Calu3 (cell line): ENCODE data around the gene PPARG. TPM values are rescaled to one million over a fixed set of nuclear protein-coding genes. Genes with fewer than 3 reads are reported as not detected.
"Not testable (repeated sequence)": the region's sequence is repeated elsewhere in the genome, so short reads cannot be mapped to it uniquely, and the experiment has no call there.

Source experiments
- BruUV-seq: library from RNA; stranded (reverse); fragments of 400-500 nt; replicated peaks from 2 replicates; lab custom pipeline; 2021; lab: Mats Ljungman, UMichigan
- CTCF ChIA-PET: fragments of 300-600 bp; sonication (Branson Sonifier 250); formaldehyde crosslinking; loops from one replicate; lab custom pipeline; 2022; ENCODE audit warnings: antibody characterized with exemption; lab: Charles Lee
- DNase-seq: peaks from one replicate; pipeline ENCODE4 v3.0.0; 2022
- H3K27ac Mint-ChIP-seq: one replicate; pipeline ENCODE4 v1.8.0; 2022; ENCODE audit warnings: mixed read lengths; ENCODE audit not compliant: unreplicated experiment
- H3K27me3 Mint-ChIP-seq: one replicate; pipeline ENCODE4 v1.8.0; 2022; ENCODE audit warnings: mixed read lengths; ENCODE audit not compliant: unreplicated experiment
- H3K36me3 Mint-ChIP-seq: one replicate; pipeline ENCODE4 v1.8.0; 2022; ENCODE audit warnings: mild to moderate bottlenecking, moderate library complexity, mixed read lengths; ENCODE audit not compliant: insufficient read depth, unreplicated experiment
- H3K4me1 Mint-ChIP-seq: one replicate; pipeline ENCODE4 v1.8.0; 2022; ENCODE audit warnings: mild to moderate bottlenecking, low read depth, mixed read lengths; ENCODE audit not compliant: unreplicated experiment
- H3K4me3 Mint-ChIP-seq: one replicate; pipeline ENCODE4 v1.8.0; 2022; ENCODE audit warnings: mild to moderate bottlenecking, low read depth, moderate library complexity, mixed read lengths; ENCODE audit not compliant: unreplicated experiment
- H3K9me3 Mint-ChIP-seq: one replicate; pipeline ENCODE4 v1.8.0; 2022; ENCODE audit warnings: low read depth, mixed read lengths; ENCODE audit not compliant: unreplicated experiment
- CTCF ChIP-seq: fragments of 200-600 bp; IDR thresholded peaks from one replicate; pipeline ENCODE4 v1.8.0; 2022; ENCODE audit warnings: antibody characterized with exemption; ENCODE audit not compliant: unreplicated experiment
- intact Hi-C: fragments of 100-400 bp; cut with micrococcal nuclease; formaldehyde crosslinking; loops from one replicate; pipeline ENCODE4 v1.10.0; 2022; ENCODE audit not compliant: unreplicated experiment
- total RNA-seq: library from RNA; stranded (reverse); gene quantifications from 2 replicates; pipeline ENCODE4 v1.2.3, GENCODE V29; 2022

Gene PPARG
- total RNA-seq, 1 experiment from 2014 or later = 85.8 TPM

GRCh38 chr3:12275974-12276650 is 12.8 kb upstream of the PPARG start:
- no peaks in the 10 kb centered on the region for H3K9me3 Mint-ChIP-seq
- no TSS peak for BruUV-seq

GRCh38 chr3:12276827-12277226 is 12.0 kb upstream of the PPARG start:
- H3K9me3 Mint-ChIP-seq, BruUV-seq, H3K4me3 Mint-ChIP-seq, intact Hi-C loops, CTCF ChIA-PET, H3K4me1 Mint-ChIP-seq, H3K36me3 Mint-ChIP-seq, H3K27ac Mint-ChIP-seq, H3K27me3 Mint-ChIP-seq, DNase-seq: not testable (repeated sequence)

More at GRCh38 chr3:12275974-12276650, 12.8 kb upstream of the PPARG start:
- CTCF ChIA-PET = no interaction called here
- Mint-ChIP-seq H3K27ac (no peak overlapping the region), H3K27me3 (no peaks in the 10 kb centered on the region), H3K4me1 (peaks cover 13% of the 10 kb centered on the region), H3K4me3 (no peak overlapping the region), H3K36me3 (no peaks in the 10 kb centered on the region)
- intact Hi-C loops = no loop called here
- no peak for DNase-seq
- no peak for TF ChIP-seq CTCF

- H3K27me3 Mint-ChIP-seq = no peaks in the 10 kb centered on the region
- BruUV-seq = no TSS peak
- no peak overlapping the region for H3K4me3 Mint-ChIP-seq
- intact Hi-C loops = no loop called here
- TF ChIP-seq CTCF = no peak
- no peaks in the 10 kb centered on the region for H3K36me3 Mint-ChIP-seq
- CTCF ChIA-PET = no interaction called here
- no peak for DNase-seq
- no peaks in the 10 kb centered on the region for H3K9me3 Mint-ChIP-seq
- H3K4me1 Mint-ChIP-seq = peaks cover 9% of the 10 kb centered on the region
- no peak overlapping the region for H3K27ac Mint-ChIP-seq
These were observed 10.3 kb upstream of the PPARG start for GRCh38 chr3:12278566-12278965.

- intact Hi-C loops = no loop called here
- Mint-ChIP-seq H3K27ac (no peak overlapping the region), H3K4me3 (no peak overlapping the region), H3K4me1 (peaks cover 9% of the 10 kb centered on the region), H3K36me3 (no peaks in the 10 kb centered on the region), H3K27me3 (no peaks in the 10 kb centered on the region), H3K9me3 (no peaks in the 10 kb centered on the region)
- no TSS peak for BruUV-seq
- no peak for TF ChIP-seq CTCF
- CTCF ChIA-PET = no interaction called here
- no peak for DNase-seq
These were observed 9.1 kb upstream of the PPARG start for GRCh38 chr3:12279591-12280326.

GRCh38 chr3:12280357-12280806 is 8.5 kb upstream of the PPARG start:
- H3K9me3 Mint-ChIP-seq = no peaks in the 10 kb centered on the region
- intact Hi-C loops = no loop called here
- H3K36me3 Mint-ChIP-seq = no peaks in the 10 kb centered on the region
- no peak for TF ChIP-seq CTCF
- BruUV-seq = no TSS peak
- peaks cover 9% of the 10 kb centered on the region for H3K4me1 Mint-ChIP-seq
- no peak overlapping the region for H3K27ac Mint-ChIP-seq
- CTCF ChIA-PET = no interaction called here
- no peak for DNase-seq
- no peak overlapping the region for H3K4me3 Mint-ChIP-seq
- H3K27me3 Mint-ChIP-seq = no peaks in the 10 kb centered on the region
